ENCODE data around the gene DEXI.

Gene DEXI

DNA sequence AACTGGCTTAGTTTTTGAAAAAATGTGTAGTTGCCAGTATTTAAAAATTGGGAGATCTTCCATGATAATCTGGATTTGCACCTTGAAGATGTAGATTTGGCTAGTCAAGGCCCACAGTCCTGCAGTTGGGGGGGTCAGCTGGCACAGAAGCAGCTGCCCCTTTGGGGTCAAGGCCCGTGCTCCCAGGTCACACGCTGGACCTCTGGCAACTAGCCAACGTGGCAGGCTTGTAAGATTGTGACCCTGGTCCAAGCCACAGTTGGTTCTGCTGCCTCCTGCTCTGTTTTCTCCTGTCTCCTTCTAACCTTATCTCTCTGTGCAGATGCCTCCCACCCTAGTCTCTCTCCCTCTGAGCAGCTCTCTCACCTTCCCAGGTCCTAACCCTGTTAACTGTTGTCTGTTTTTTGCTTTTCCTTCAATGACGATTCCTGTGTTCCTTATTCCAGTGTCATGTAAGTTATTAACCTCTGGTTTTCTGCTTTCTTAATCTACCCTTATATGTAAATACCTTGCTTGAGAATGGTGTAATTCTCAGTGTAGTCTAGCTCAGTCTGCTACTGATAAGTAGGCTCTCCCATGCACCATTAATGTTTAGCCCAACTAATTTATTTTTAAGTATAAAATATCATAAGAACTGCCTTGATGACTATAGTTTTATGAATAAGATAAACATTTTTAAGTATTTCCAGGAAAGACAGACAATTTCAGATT is 30.0 kb upstream of the DEXI start:
- no peak overlapping the region for H3K4me2 ChIP-seq (ENCODE audit: low read length)
- no peak for TF ChIP-seq CTCF (IDR thresholded peaks at IDR 0.05)
- H3K36me3 ChIP-seq (ENCODE audit: control insufficient read depth, insufficient read depth, low read length) = no peaks in the 10 kb centered on the region
- H3K4me1 ChIP-seq = no peaks in the 10 kb centered on the region
- no peak overlapping the region for H3K4me3 ChIP-seq (ENCODE audit: low read depth, low read length)
- H3K27me3 ChIP-seq (ENCODE audit: control insufficient read depth, insufficient read depth, low read length) = no peaks in the 10 kb centered on the region
- H3K9me3 ChIP-seq (ENCODE audit: control insufficient read depth, low read length) = no peaks in the 10 kb centered on the region
- no peak overlapping the region for H2AFZ ChIP-seq
- H3K79me2 ChIP-seq = peaks cover 4% of the 10 kb centered on the region
- H3K27ac ChIP-seq = no peak overlapping the region
- no peak overlapping the region for H3K9ac ChIP-seq

GRCh38 chr16:10971560-10971961 is 29.3 kb upstream of the DEXI start:
- H3K9ac ChIP-seq = no peak overlapping the region
- no peaks in the 10 kb centered on the region for H3K27me3 ChIP-seq (ENCODE audit: control insufficient read depth, insufficient read depth, low read length)
- no peaks in the 10 kb centered on the region for H3K4me1 ChIP-seq
- H2AFZ ChIP-seq = no peak overlapping the region
- no peak overlapping the region for H3K27ac ChIP-seq
- no peak overlapping the region for H3K4me2 ChIP-seq (ENCODE audit: low read length)
- no peak overlapping the region for H3K4me3 ChIP-seq (ENCODE audit: low read depth, low read length)
- no peaks in the 10 kb centered on the region for H3K9me3 ChIP-seq (ENCODE audit: control insufficient read depth, low read length)
- peak; percentile 86 for TF ChIP-seq CTCF (IDR thresholded peaks at IDR 0.05)
- H3K79me2 ChIP-seq = peaks cover 4% of the 10 kb centered on the region
- no peaks in the 10 kb centered on the region for H3K36me3 ChIP-seq (ENCODE audit: control insufficient read depth, insufficient read depth, low read length)

DNA sequence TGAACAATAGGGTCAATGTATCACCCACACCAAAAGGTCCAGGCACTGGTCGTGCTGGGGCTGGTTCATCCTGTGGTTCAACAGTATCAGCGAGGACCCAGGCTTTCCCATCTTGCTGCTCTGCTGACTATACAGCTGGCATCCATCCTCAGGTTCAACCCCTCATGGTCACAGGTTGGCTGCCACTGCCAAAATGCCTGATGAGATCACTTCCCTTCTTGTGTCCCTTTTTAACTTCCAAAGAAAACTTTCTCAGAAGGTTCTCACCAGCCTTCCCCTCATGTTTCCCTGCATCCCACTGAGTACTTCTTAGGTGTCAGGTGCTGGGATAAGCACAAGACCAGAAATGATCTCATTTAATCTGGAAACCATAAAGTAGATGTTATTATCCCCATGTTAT is 27.8 kb upstream of the DEXI start:
- no peaks in the 10 kb centered on the region for H3K27me3 ChIP-seq (ENCODE audit: control insufficient read depth, insufficient read depth, low read length)
- H3K9me3 ChIP-seq (ENCODE audit: control insufficient read depth, low read length) = no peaks in the 10 kb centered on the region
- no peak for TF ChIP-seq CTCF (IDR thresholded peaks at IDR 0.05)
- H3K27ac ChIP-seq = no peak overlapping the region
- H3K4me1 ChIP-seq = no peaks in the 10 kb centered on the region
- no peak overlapping the region for H3K9ac ChIP-seq
- no peak overlapping the region for H3K4me2 ChIP-seq (ENCODE audit: low read length)
- H3K4me3 ChIP-seq (ENCODE audit: low read depth, low read length) = no peak overlapping the region
- peaks cover 6% of the 10 kb centered on the region for H3K79me2 ChIP-seq
- no peaks in the 10 kb centered on the region for H3K36me3 ChIP-seq (ENCODE audit: control insufficient read depth, insufficient read depth, low read length)
- no peak overlapping the region for H2AFZ ChIP-seq

DNA sequence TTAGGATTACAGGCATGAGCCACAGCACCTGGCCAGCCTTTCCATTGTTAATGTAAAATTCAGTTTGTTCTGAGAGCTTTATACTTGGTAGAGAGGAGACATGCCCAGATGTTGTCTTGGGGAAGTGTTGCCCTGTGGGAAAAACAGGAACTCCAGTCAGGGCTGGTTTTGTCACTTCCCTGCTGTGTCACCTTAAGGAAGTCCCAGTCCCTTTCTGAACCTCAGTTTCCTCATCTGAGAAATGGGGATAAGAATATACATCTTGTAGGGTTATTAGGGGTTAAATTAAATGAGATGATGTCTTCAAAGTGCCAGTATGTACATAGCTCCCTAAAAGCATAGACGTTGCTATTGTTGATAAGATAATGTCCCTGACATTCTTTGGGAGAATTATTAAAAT is 27.3 kb upstream of the DEXI start:
- Histone ChIP-seq H2AFZ (no peak overlapping the region), H3K9me3 (ENCODE audit: control insufficient read depth, low read length) (no peaks in the 10 kb centered on the region), H3K4me1 (no peaks in the 10 kb centered on the region), H3K27ac (no peak overlapping the region), H3K79me2 (peaks cover 10% of the 10 kb centered on the region), H3K4me3 (ENCODE audit: low read depth, low read length) (no peak overlapping the region), H3K27me3 (ENCODE audit: control insufficient read depth, insufficient read depth, low read length) (no peaks in the 10 kb centered on the region), H3K9ac (no peak overlapping the region), H3K4me2 (ENCODE audit: low read length) (no peak overlapping the region), H3K36me3 (ENCODE audit: control insufficient read depth, insufficient read depth, low read length) (no peaks in the 10 kb centered on the region)
- TF ChIP-seq CTCF (IDR thresholded peaks at IDR 0.05) = no peak

GRCh38 chr16:10968498-10968897 is 26.2 kb upstream of the DEXI start:
- H3K27me3 ChIP-seq (ENCODE audit: control insufficient read depth, insufficient read depth, low read length) = no peaks in the 10 kb centered on the region
- no peak overlapping the region for H3K4me2 ChIP-seq (ENCODE audit: low read length)
- no peaks in the 10 kb centered on the region for H3K9me3 ChIP-seq (ENCODE audit: control insufficient read depth, low read length)
- TF ChIP-seq CTCF (IDR thresholded peaks at IDR 0.05) = no peak
- H2AFZ ChIP-seq = no peak overlapping the region
- H3K4me3 ChIP-seq (ENCODE audit: low read depth, low read length) = no peak overlapping the region
- H3K27ac ChIP-seq = no peak overlapping the region
- no peak overlapping the region for H3K9ac ChIP-seq
- H3K79me2 ChIP-seq = peaks cover 14% of the 10 kb centered on the region
- no peaks in the 10 kb centered on the region for H3K36me3 ChIP-seq (ENCODE audit: control insufficient read depth, insufficient read depth, low read length)
- peaks cover 3% of the 10 kb centered on the region for H3K4me1 ChIP-seq

Measured in parathyroid adenoma (tissue), 2 donors.